ENCODE data around the gene DTYMK. TPM values are rescaled to one million over a fixed set of nuclear protein-coding genes. Genes with fewer than 3 reads are reported as not detected.

The DTYMK gene
- 39.4 and 41.5 TPM in 2 replicates for total RNA-seq (2013; cell fraction: nucleolus; rRNA removed)
- 75.7 and 80.5 TPM in 2 replicates for total RNA-seq (2014; rRNA removed)
- 40.7 and 43.5 TPM in 2 replicates for total RNA-seq (2014; rRNA removed; fragmentation: Illumina TruSeq; extraction: Trizol)
- total RNA-seq (2021): 80.5 and 82.4 TPM in 2 replicates
- polyA plus RNA-seq (2011; ENCODE audit: low read depth): 17.2 TPM
- polyA plus RNA-seq (2011; rRNA removed): 42.8 and 54.3 TPM in 2 replicates
- 74.4 and 85.1 TPM in 2 replicates for polyA plus RNA-seq (2011; cell fraction: cytosol; rRNA removed)
- 60.3 and 64.3 TPM in 2 replicates for polyA plus RNA-seq (2011; cell fraction: nucleus; rRNA removed)
- polyA plus RNA-seq (2012): 30.3 and 35.9 TPM in 2 replicates
- 13.1 and 33.4 TPM in 2 replicates for polyA plus RNA-seq (2014; fragmentation: Illumina TruSeq; extraction: Trizol)
- 10 to 100 TPM in 1 of 2 experiments, 1 to 10 TPM in 1; 7.0 to 20.5 TPM for polyA plus RNA-seq (2014; fragmentation: Nextera tagmentation; extraction: Ambion mirVana)
- polyA plus RNA-seq (2014; rRNA removed): 64.4 and 72.1 TPM in 2 replicates
- polyA plus RNA-seq (2016; fragmentation: Nextera tagmentation; extraction: Ambion mirVana): 100 to 1,000 TPM; 220 TPM
- 14.6 and 20.0 TPM in 2 replicates for polyA minus RNA-seq (2011; rRNA and poly(A)+ RNA removed)
- polyA minus RNA-seq (2011; cell fraction: cytosol; rRNA and poly(A)+ RNA removed): 12.0 and 17.3 TPM in 2 replicates
- polyA minus RNA-seq (2011; cell fraction: nucleus; rRNA and poly(A)+ RNA removed): 10.8 and 17.8 TPM in 2 replicates
- Bru-seq, nascent RNA: percentile 80 among the genes with signal in this experiment
- BruChase-seq, experiment 1, labeled RNA remaining after a 6-hour chase: percentile 87 among the genes with signal in this experiment
- percentile 85 among the genes with signal in this experiment for BruChase-seq, experiment 2, labeled RNA remaining after a 2-hour chase
- long read RNA-seq, experiment 1, transcript DTYMK-201 (5 exons, 1,232 nt): major isoform, 110 of 135 reads
- long read RNA-seq, experiment 1, transcript DTYMK-202 (4 exons, 1,089 nt): minor isoform, 7 of 135 reads
- long read RNA-seq, experiment 1, partial matches to known transcripts: 5 of 135 reads
- long read RNA-seq, experiment 1, other reads (novel, unspliced or antisense): 10 of 135 reads
- long read RNA-seq, experiment 2, transcript DTYMK-201 (5 exons, 1,232 nt): major isoform, 178 of 207 reads
- long read RNA-seq, experiment 2, transcript DTYMK-202 (4 exons, 1,089 nt): minor isoform, 12 of 207 reads
- long read RNA-seq, experiment 2, partial matches to known transcripts: 5 of 207 reads
- long read RNA-seq, experiment 2, other reads (novel, unspliced or antisense): 9 of 207 reads

GRCh38 chr2:241686650-241687425 lies at the start of gene DTYMK:
TSS of gene DTYMK (minus strand) at chr2:241686815. CDS start at chr2:241686783, 32 bp downstream.
- TSS peak; percentile 77 for BruUV-seq (replicated peaks)
- ChIA-PET SMC1A (ENCODE audit: uncharacterized antibody, unreplicated experiment) (interaction anchor here (0.8 to 2.7 kb wide), 3 partner anchors 15 to 384 kb away, joined by 3 to 11 read pairs (median 3); partner anchors contain the start of genes D2HGDH and ING5), POLR2A (interaction anchor here (0.6 to 1.8 kb wide), 8 partner anchors 11 to 373 kb away, joined by 3 to 9 read pairs (median 5); partner anchors contain the start of gene ING5), RAD21 (ENCODE audit: unreplicated experiment) (interaction anchor here (1.0 to 1.7 kb wide), 8 partner anchors 14 to 468 kb away, joined by 3 to 18 read pairs (median 5); partner anchors contain the start of gene ING5), CTCF (interaction anchor here (1.0 to 1.6 kb wide), 5 partner anchors 15 to 192 kb away, joined by 3 to 13 read pairs (median 4); partner anchors contain the start of genes ATG4B, D2HGDH, ING5 and THAP4)
- H2AFZ ChIP-seq (ENCODE audit: control insufficient read depth, low read depth, low read length): peak within 1 kb of the TSS; percentile 85
- peak within 1 kb of the TSS; percentile 90 for H3K27ac ChIP-seq (ENCODE audit: control insufficient read depth, insufficient read depth)
- H3K27me3 ChIP-seq (replicated peaks in 1 of 2; ENCODE audit: control insufficient read depth in 2 of 2, insufficient read depth in 2 of 2, low read length in 1 of 2): no peaks in the 10 kb centered on the region
- H3K36me3 ChIP-seq (ENCODE audit: control insufficient read depth in 2 of 2, insufficient read depth in 2 of 2, low read length in 1 of 2): peaks cover 11 to 13% of the 10 kb centered on the region in 2 experiments; a peak in 3 of 4 replicates
- peak within 1 kb of the TSS; percentile 88 for H3K4me3 ChIP-seq
- ATAC-seq: peak; percentile 97
- no peaks in the 10 kb centered on the region for H3K9me3 ChIP-seq (replicated peaks; ENCODE audit: control insufficient read depth, insufficient read depth, low read length)
- in situ Hi-C loops (cut with MboI): no loop called here
- peak within 1 kb of the TSS; percentile 87 for H3K4me2 ChIP-seq (ENCODE audit: control insufficient read depth, insufficient read depth)
- H4K20me1 ChIP-seq (ENCODE audit: control insufficient read depth, insufficient read depth): no peaks in the 10 kb centered on the region
- peaks cover 35% of the 10 kb centered on the region for H3K79me2 ChIP-seq (ENCODE audit: control insufficient read depth, insufficient read depth, low read length)
- intact Hi-C loops (cut with micrococcal nuclease; ENCODE audit: unreplicated experiment): loop anchor here (1.0 to 5.0 kb wide), 3 partner anchors 14 to 194 kb away; partner anchors contain the start of gene D2HGDH
- FAIRE-seq: no peak
- peak; percentile 74 for DNase-seq (ENCODE audit: low read depth, low spot score)
- peaks cover 7% of the 10 kb centered on the region; the same call in 1 of the 2 replicates for H3K4me1 ChIP-seq (ENCODE audit: control insufficient read depth, insufficient read depth, low read length)
- WGBS (ENCODE audit: insufficient coverage, insufficient replicate concordance, low lambda C conversion rate, missing lambda C conversion rate): 1% methylated on average over 83 of the region's 102 CpGs
- peak within 1 kb of the TSS; percentile 97 for H3K9ac ChIP-seq (ENCODE audit: control insufficient read depth, insufficient read depth, low read length)
- TF ChIP-seq RAD21 (IDR thresholded peaks at IDR 0.05; ENCODE audit: insufficient read depth, low read depth, low read length): no peak
- TF ChIP-seq CBFB (IDR thresholded peaks at IDR 0.05; ENCODE audit: low read depth): no peak
- peak; percentile 77; the same call in 1 of the 2 replicates for TF ChIP-seq NFYB (IDR thresholded peaks at IDR 0.05; ENCODE audit: insufficient read depth, low read depth, low read length)
- TF ChIP-seq CTCF (IDR thresholded peaks at IDR 0.05 in 2 of 3, conservative IDR thresholded peaks at IDR 0.05 in 1 of 3; ENCODE audit: control insufficient read depth in 2 of 3, extremely low read depth in 1 of 3, insufficient read depth in 1 of 3, low read depth in 3 of 3, low read length in 3 of 3): no peak
- no peak for TF ChIP-seq TARDBP (IDR thresholded peaks at IDR 0.05; ENCODE audit: borderline replicate concordance)
- TF ChIP-seq NFIC (IDR thresholded peaks at IDR 0.05; ENCODE audit: low read depth, low read length): no peak
- TF ChIP-seq, protein P1, sequence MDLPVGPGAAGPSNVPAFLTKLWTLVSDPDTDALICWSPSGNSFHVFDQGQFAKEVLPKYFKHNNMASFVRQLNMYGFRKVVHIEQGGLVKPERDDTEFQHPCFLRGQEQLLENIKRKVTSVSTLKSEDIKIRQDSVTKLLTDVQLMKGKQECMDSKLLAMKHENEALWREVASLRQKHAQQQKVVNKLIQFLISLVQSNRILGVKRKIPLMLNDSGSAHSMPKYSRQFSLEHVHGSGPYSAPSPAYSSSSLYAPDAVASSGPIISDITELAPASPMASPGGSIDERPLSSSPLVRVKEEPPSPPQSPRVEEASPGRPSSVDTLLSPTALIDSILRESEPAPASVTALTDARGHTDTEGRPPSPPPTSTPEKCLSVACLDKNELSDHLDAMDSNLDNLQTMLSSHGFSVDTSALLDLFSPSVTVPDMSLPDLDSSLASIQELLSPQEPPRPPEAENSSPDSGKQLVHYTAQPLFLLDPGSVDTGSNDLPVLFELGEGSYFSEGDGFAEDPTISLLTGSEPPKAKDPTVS (IDR thresholded peaks at IDR 0.05; ENCODE audit: low read depth, low read length): no peak
- TF ChIP-seq STAT3 (IDR thresholded peaks at IDR 0.05; ENCODE audit: low read depth, low read length): no peak
- TF ChIP-seq REST (IDR thresholded peaks at IDR 0.05; ENCODE audit: low read depth, low read length): peak; percentile 20; the same call in 1 of the 2 replicates

Data from GM12878 (cell line).